IMR-90 (cell line): ENCODE measurements around the gene SRD5A1. TPM values are rescaled to one million over a fixed set of nuclear protein-coding genes. Genes with fewer than 3 reads are reported as not detected.

Experiments used
- ATAC-seq: fragments of 200-7000 bp; cut with Tn5 transposase; 2 replicates; pipeline ENCODE4 v1.9.1; 2020; ENCODE audit warnings: low read depth, mild to moderate bottlenecking, moderate library complexity
- BruUV-seq: library from RNA; stranded (reverse); fragments of 400-500 nt; replicated peaks from 2 replicates; lab custom pipeline; 2021; lab: Mats Ljungman, UMichigan
- CTCF ChIA-PET: fragments of 300-600 bp; formaldehyde crosslinking; extraction: SDS; loops from one replicate; lab custom pipeline; 2021; ENCODE audit warnings: antibody characterized with exemption; lab: Yijun Ruan, JAX
- POLR2A ChIA-PET: fragments of 300-600 bp; sonication (Branson Sonifier 250); formaldehyde crosslinking; loops from one replicate; lab custom pipeline; 2022; ENCODE audit warnings: antibody characterized with exemption; ENCODE audit not compliant: unreplicated experiment; lab: Charles Lee
- DNase-seq: peaks from one replicate; pipeline ENCODE4 v3.0.0; 2013
- H2AFZ ChIP-seq: replicated peaks from 2 replicates; pipeline ENCODE3; 2013; ENCODE audit warnings: low read length, mild to moderate bottlenecking; ENCODE audit not compliant: poor library complexity
- H2AK5ac ChIP-seq: 2 replicates; pipeline ENCODE4 v1.6.1; 2013; ENCODE audit warnings: low read depth, low read length, inconsistent platforms
- H2AK9ac ChIP-seq: replicated peaks from 2 replicates; pipeline ENCODE3; 2013; ENCODE audit warnings: mild to moderate bottlenecking, low read depth, low read length, moderate library complexity; ENCODE audit not compliant: poor library complexity
- H2BK120ac ChIP-seq: 2 replicates; pipeline ENCODE4 v1.6.1; 2013; ENCODE audit warnings: low read depth, low read length, inconsistent platforms
- H2BK15ac ChIP-seq: 3 replicates; pipeline ENCODE4 v1.6.1; 2013; ENCODE audit warnings: low read depth, low read length, inconsistent platforms
- H2BK20ac ChIP-seq: 2 replicates; pipeline ENCODE4 v1.6.1; 2013; ENCODE audit warnings: low read depth, mild to moderate bottlenecking, inconsistent platforms, low read length, moderate library complexity
- H2BK5ac ChIP-seq: 2 replicates; pipeline ENCODE4 v1.6.1; 2013; ENCODE audit warnings: mild to moderate bottlenecking, low read depth, low read length, inconsistent platforms; ENCODE audit not compliant: poor library complexity, severe bottlenecking
- H3K14ac ChIP-seq: replicated peaks from 2 replicates; pipeline ENCODE4 v1.6.1; 2013; ENCODE audit warnings: low read depth, low read length, inconsistent platforms
- H3K18ac ChIP-seq: 2 replicates; pipeline ENCODE4 v1.6.1; 2013; ENCODE audit warnings: low read depth, low read length, control low read depth
- H3K23ac ChIP-seq: 2 replicates; pipeline ENCODE4 v1.6.1; 2013; ENCODE audit warnings: low read depth, low read length, inconsistent platforms
- H3K27ac ChIP-seq: 2 replicates; pipeline ENCODE4 v1.5.1; 2013; ENCODE audit warnings: mild to moderate bottlenecking, control low read depth, low read length; ENCODE audit not compliant: insufficient read depth
- H3K27me3 ChIP-seq: 2 replicates; pipeline ENCODE4 v1.6.1; 2013; ENCODE audit warnings: low read length; ENCODE audit not compliant: control insufficient read depth, insufficient read depth
- H3K36me3 ChIP-seq: 2 replicates; pipeline ENCODE4 v1.6.1; 2013; ENCODE audit warnings: low read length, mixed read lengths; ENCODE audit not compliant: control insufficient read depth, insufficient read depth
- H3K4ac ChIP-seq: 2 replicates; pipeline ENCODE4 v1.6.1; 2013; ENCODE audit warnings: low read depth, low read length, inconsistent platforms
- H3K4me1 ChIP-seq: 2 replicates; pipeline ENCODE4 v1.6.1; 2013; ENCODE audit warnings: low read length, mixed read lengths; ENCODE audit not compliant: control insufficient read depth, insufficient read depth
- H3K4me2 ChIP-seq: 2 replicates; pipeline ENCODE4 v1.6.1; 2013; ENCODE audit warnings: low read depth, mild to moderate bottlenecking, control low read depth, low read length, moderate library complexity
- H3K4me3 ChIP-seq: 2 replicates; pipeline ENCODE4 v1.5.1; 2013; ENCODE audit warnings: low read depth, mild to moderate bottlenecking, control low read depth, low read length, moderate library complexity; ENCODE audit not compliant: insufficient read depth
- H3K56ac ChIP-seq: 2 replicates; pipeline ENCODE4 v1.6.1; 2013; ENCODE audit warnings: low read length, inconsistent platforms; ENCODE audit not compliant: insufficient read depth; ENCODE audit errors: extremely low read depth
- H3K79me1 ChIP-seq, 2 experiments: 2 replicates each; pipeline ENCODE4 v1.6.1; 2013; ENCODE audit warnings: low read length in 2 of 2, inconsistent platforms in 1 of 2, low read depth in 1 of 2
- H3K9ac ChIP-seq: 2 replicates; pipeline ENCODE4 v1.6.1; 2013; ENCODE audit warnings: low read depth, low read length, control low read depth
- H3K9me1 ChIP-seq: 2 replicates; pipeline ENCODE4 v1.6.1; 2013; ENCODE audit warnings: low read length, inconsistent platforms; ENCODE audit not compliant: insufficient read depth
- H3K9me3 ChIP-seq: 2 replicates; pipeline ENCODE4 v1.6.1; 2013; ENCODE audit warnings: low read length; ENCODE audit not compliant: control insufficient read depth, insufficient read depth
- H4K20me1 ChIP-seq: 2 replicates; pipeline ENCODE4 v1.6.1; 2013; ENCODE audit warnings: low read length, inconsistent platforms; ENCODE audit not compliant: insufficient read depth
- H4K5ac ChIP-seq: 2 replicates; pipeline ENCODE4 v1.6.1; 2013; ENCODE audit warnings: mild to moderate bottlenecking, low read depth, low read length, control low read depth
- H4K8ac ChIP-seq, 2 experiments: 2 replicates each; pipeline ENCODE4 v1.6.1; 2013; ENCODE audit warnings: low read depth in 2 of 2, low read length in 2 of 2, control low read depth in 1 of 2, inconsistent platforms in 1 of 2
- H4K91ac ChIP-seq: 2 replicates; pipeline ENCODE4 v1.6.1; 2013; ENCODE audit warnings: low read depth, low read length, inconsistent platforms; ENCODE audit not compliant: insufficient read depth
- BHLHE40 ChIP-seq: fragments of 150-350 bp; IDR thresholded peaks from 2 replicates; pipeline ENCODE4 v1.6.1; 2016; ENCODE audit warnings: mild to moderate bottlenecking, low read depth, low read length
- CEBPB ChIP-seq: IDR thresholded peaks from 2 replicates; pipeline ENCODE4 v1.6.1; 2012; ENCODE audit warnings: low read depth, low read length, improper control_type of control experiment
- CHD1 ChIP-seq: IDR thresholded peaks from 2 replicates; pipeline ENCODE4 v1.6.1; 2012; ENCODE audit warnings: low read depth, low read length, improper control_type of control experiment
- CTCF ChIP-seq: conservative IDR thresholded peaks from 2 replicates; pipeline ENCODE4 v1.5.1; 2012; ENCODE audit warnings: mild to moderate bottlenecking, low read depth, low read length, improper control_type of control experiment
- ELK1 ChIP-seq: fragments of 150-350 bp; IDR thresholded peaks from 2 replicates; pipeline ENCODE4 v1.6.1; 2016; ENCODE audit warnings: low read depth, mild to moderate bottlenecking, low read length, moderate library complexity, borderline replicate concordance
- FOS ChIP-seq: fragments of 150-350 bp; IDR thresholded peaks from 2 replicates; pipeline ENCODE4 v1.6.1; 2016; ENCODE audit warnings: low read depth, low read length
- MAFK ChIP-seq: IDR thresholded peaks from 2 replicates; pipeline ENCODE4 v1.6.1; 2012; ENCODE audit warnings: low read depth, low read length, improper control_type of control experiment
- MAZ ChIP-seq: IDR thresholded peaks from 2 replicates; pipeline ENCODE4 v1.6.1; 2012; ENCODE audit warnings: low read depth, mild to moderate bottlenecking, low read length, improper control_type of control experiment, moderate library complexity, borderline replicate concordance
- MXI1 ChIP-seq: IDR thresholded peaks from 2 replicates; pipeline ENCODE4 v1.6.1; 2012; ENCODE audit warnings: low read depth, mild to moderate bottlenecking, low read length, moderate library complexity, borderline replicate concordance
- NFE2L2 ChIP-seq: fragments of 150-350 bp; IDR thresholded peaks from 2 replicates; pipeline ENCODE4 v1.6.1; 2016; ENCODE audit warnings: low read depth, mild to moderate bottlenecking, low read length
- POLR2A ChIP-seq: IDR thresholded peaks from 2 replicates; pipeline ENCODE4 v1.6.1; 2012; ENCODE audit warnings: mild to moderate bottlenecking, low read depth, low read length
- RAD21 ChIP-seq: IDR thresholded peaks from 2 replicates; pipeline ENCODE4 v1.6.1; 2012; ENCODE audit warnings: low read length, improper control_type of control experiment
- RCOR1 ChIP-seq: IDR thresholded peaks from 2 replicates; pipeline ENCODE4 v1.6.1; 2012; ENCODE audit warnings: mild to moderate bottlenecking, low read length, improper control_type of control experiment; ENCODE audit not compliant: insufficient replicate concordance
- RFX5 ChIP-seq: IDR thresholded peaks from 2 replicates; pipeline ENCODE4 v1.8.0; 2012; ENCODE audit warnings: low read depth, mild to moderate bottlenecking, low read length, moderate library complexity
- SMC3 ChIP-seq: fragments of 150-350 bp; IDR thresholded peaks from 2 replicates; pipeline ENCODE4 v1.6.1; 2016; ENCODE audit warnings: low read depth, mild to moderate bottlenecking, antibody characterized with exemption, low read length, moderate library complexity
- USF2 ChIP-seq: fragments of 150-350 bp; IDR thresholded peaks from 2 replicates; pipeline ENCODE4 v1.6.1; 2017; ENCODE audit warnings: mild to moderate bottlenecking, antibody characterized with exemption, low read length, low read depth
- WGBS, 2 experiments: methylation state at CpG; one replicate each; pipeline versions ENCODE4 v1.1.5 to v1.1.7; 2013; ENCODE audit warnings: missing lambda C conversion rate in 2 of 2; ENCODE audit not compliant: insufficient read length in 1 of 2; ENCODE audit errors: extremely low coverage in 2 of 2; 5-methylcytosine and 5-hydroxymethylcytosine counted together
- dilution Hi-C: fragments of 300-500 bp; cut with HindIII; formaldehyde crosslinking; loops from one replicate; pipeline ENCODE4 v1.14.3; 2018; ENCODE audit warnings: low sequenced_read_pairs; ENCODE audit not compliant: unreplicated experiment
- in situ Hi-C: fragments of 300-500 bp; cut with MboI; formaldehyde crosslinking; loops from 3 replicates; pipeline ENCODE4 v1.14.3; 2019; ENCODE audit warnings: low sequenced_read_pairs, inconsistent platforms, mixed read lengths
- intact Hi-C: fragments of 100-400 bp; cut with micrococcal nuclease; formaldehyde crosslinking; loops from 2 replicates; pipeline ENCODE4 v1.10.0; 2022
- polyA plus RNA-seq, 3 experiments: library from polyadenylated mRNA; depleted of rRNA; stranded (reverse); fragments of >200 nt; gene quantifications; 2 replicates each; pipeline ENCODE4 v1.2.3, GENCODE V29; 2012; ENCODE audit warnings: low replicate concordance in 1 of 3
- total RNA-seq: library from RNA; depleted of rRNA; stranded (reverse); fragments of >200 nt; gene quantifications from 2 replicates; pipeline ENCODE4 v1.2.3, GENCODE V29; 2012

Gene SRD5A1
- total and polyA plus RNA-seq, 2 of the 4 experiments (the other 2 are of a cell fraction): 6.3 to 18.2 TPM

- no peak overlapping the region for H3K18ac ChIP-seq
- H2AK9ac ChIP-seq: no peak overlapping the region
- H3K27ac ChIP-seq: no peak overlapping the region
- 100% methylated on average over 1 of the region's 13 CpGs; no CpG with 5 or more reads in 1 of the 2 experiments for WGBS, 2 experiments
- no peak overlapping the region for H3K14ac ChIP-seq
- H3K4me2 ChIP-seq: no peak overlapping the region
- H3K23ac ChIP-seq: no peak overlapping the region
- H3K9me3 ChIP-seq: peaks cover 3% of the 10 kb centered on the region; the same call in 1 of the 2 replicates
- no TSS peak for BruUV-seq
- no peak overlapping the region for H4K5ac ChIP-seq
- no peaks in the 10 kb centered on the region for H3K9me1 ChIP-seq
- no peak overlapping the region for H3K4ac ChIP-seq
- dilution Hi-C loops (no loop called here), in situ Hi-C loops (no loop called here), intact Hi-C loops (no loop called here)
- DNase-seq: no peak
- TF ChIP-seq ELK1 (no peak), RCOR1 (no peak), USF2 (no peak), CEBPB (no peak), NFE2L2 (no peak), RAD21 (no peak), MXI1 (no peak), CTCF (no peak), MAFK (no peak), SMC3 (no peak), RFX5 (no peak), CHD1 (no peak), BHLHE40 (no peak), FOS (no peak), MAZ (no peak), POLR2A (no peak)
- ATAC-seq: no peak
- no peak overlapping the region for H2BK120ac ChIP-seq
- no peak overlapping the region for H4K8ac ChIP-seq
- H3K9ac ChIP-seq: no peak overlapping the region
- H3K79me1 ChIP-seq: no peaks in the 10 kb centered on the region; a peak in 1 of 4 replicates
- no peak overlapping the region for H2AK5ac ChIP-seq
- no peak overlapping the region for H2BK20ac ChIP-seq
- H2AFZ ChIP-seq: no peak overlapping the region
- H2BK15ac ChIP-seq: no peak overlapping the region
- no peak overlapping the region for H4K91ac ChIP-seq
- no peak overlapping the region for H3K4me3 ChIP-seq
- H3K27me3 ChIP-seq: no peaks in the 10 kb centered on the region
- H4K20me1 ChIP-seq: no peaks in the 10 kb centered on the region
- no peak overlapping the region for H2BK5ac ChIP-seq
- CTCF ChIA-PET: no interaction called here
- H3K36me3 ChIP-seq: peaks cover 26% of the 10 kb centered on the region
- POLR2A ChIA-PET: no interaction called here
- H3K4me1 ChIP-seq: no peaks in the 10 kb centered on the region
- H3K56ac ChIP-seq: no peak overlapping the region
Observed at GRCh38 chr5:6659941-6660684, 26.9 kb downstream of the SRD5A1 start.
